ENCODE data around the gene PLEKHN1.

PLEKHN1 gene

DNA sequence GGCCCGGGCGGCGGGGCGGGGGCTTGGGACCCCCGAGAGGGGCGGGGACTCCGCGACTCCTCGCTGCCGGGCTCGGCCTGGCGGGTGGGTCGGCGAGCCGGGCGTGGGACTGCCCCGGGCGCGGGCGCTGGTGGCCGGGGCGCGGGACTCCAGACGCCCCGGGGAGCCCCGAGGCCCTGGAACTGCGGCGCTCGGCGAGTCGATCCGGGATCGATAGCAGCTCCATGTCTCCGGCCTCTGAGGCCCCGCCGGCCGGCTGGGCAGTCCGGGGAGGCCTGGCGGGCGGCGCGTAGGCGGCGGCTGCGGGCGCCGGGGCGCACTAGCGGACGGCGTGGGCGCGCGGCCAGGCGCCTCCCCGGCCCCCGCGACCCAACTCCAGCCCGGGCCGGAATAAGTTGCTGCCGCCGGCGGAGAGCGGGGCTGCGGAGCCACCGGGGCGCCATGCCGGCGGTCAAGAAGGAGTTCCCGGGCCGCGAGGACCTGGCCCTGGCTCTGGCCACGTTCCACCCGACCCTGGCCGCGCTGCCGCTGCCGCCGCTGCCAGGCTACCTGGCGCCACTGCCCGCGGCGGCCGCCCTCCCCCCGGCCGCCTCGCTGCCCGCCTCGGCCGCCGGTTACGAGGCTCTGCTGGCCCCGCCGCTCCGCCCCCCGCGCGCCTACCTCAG lies 42.2 kb upstream of the PLEKHN1 start:
- no peak for DNase-seq (ENCODE audit: low read depth)
- H3K4me3 ChIP-seq (ENCODE audit: low read depth, low read length), result no peak overlapping the region
- TF ChIP-seq MYC (IDR thresholded peaks at IDR 0.05; ENCODE audit: low read depth, low read length), result no peak
- no peak for TF ChIP-seq POLR2A (IDR thresholded peaks at IDR 0.05; ENCODE audit: extremely low read depth, insufficient read length)
- TF ChIP-seq, protein P1, sequence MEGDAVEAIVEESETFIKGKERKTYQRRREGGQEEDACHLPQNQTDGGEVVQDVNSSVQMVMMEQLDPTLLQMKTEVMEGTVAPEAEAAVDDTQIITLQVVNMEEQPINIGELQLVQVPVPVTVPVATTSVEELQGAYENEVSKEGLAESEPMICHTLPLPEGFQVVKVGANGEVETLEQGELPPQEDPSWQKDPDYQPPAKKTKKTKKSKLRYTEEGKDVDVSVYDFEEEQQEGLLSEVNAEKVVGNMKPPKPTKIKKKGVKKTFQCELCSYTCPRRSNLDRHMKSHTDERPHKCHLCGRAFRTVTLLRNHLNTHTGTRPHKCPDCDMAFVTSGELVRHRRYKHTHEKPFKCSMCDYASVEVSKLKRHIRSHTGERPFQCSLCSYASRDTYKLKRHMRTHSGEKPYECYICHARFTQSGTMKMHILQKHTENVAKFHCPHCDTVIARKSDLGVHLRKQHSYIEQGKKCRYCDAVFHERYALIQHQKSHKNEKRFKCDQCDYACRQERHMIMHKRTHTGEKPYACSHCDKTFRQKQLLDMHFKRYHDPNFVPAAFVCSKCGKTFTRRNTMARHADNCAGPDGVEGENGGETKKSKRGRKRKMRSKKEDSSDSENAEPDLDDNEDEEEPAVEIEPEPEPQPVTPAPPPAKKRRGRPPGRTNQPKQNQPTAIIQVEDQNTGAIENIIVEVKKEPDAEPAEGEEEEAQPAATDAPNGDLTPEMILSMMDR (IDR thresholded peaks at IDR 0.05; ENCODE audit: low read depth, low read length), result no peak
- TF ChIP-seq, protein P2, sequence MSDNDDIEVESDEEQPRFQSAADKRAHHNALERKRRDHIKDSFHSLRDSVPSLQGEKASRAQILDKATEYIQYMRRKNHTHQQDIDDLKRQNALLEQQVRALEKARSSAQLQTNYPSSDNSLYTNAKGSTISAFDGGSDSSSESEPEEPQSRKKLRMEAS (IDR thresholded peaks at IDR 0.05; ENCODE audit: low read depth, low read length), result no peak

DNA sequence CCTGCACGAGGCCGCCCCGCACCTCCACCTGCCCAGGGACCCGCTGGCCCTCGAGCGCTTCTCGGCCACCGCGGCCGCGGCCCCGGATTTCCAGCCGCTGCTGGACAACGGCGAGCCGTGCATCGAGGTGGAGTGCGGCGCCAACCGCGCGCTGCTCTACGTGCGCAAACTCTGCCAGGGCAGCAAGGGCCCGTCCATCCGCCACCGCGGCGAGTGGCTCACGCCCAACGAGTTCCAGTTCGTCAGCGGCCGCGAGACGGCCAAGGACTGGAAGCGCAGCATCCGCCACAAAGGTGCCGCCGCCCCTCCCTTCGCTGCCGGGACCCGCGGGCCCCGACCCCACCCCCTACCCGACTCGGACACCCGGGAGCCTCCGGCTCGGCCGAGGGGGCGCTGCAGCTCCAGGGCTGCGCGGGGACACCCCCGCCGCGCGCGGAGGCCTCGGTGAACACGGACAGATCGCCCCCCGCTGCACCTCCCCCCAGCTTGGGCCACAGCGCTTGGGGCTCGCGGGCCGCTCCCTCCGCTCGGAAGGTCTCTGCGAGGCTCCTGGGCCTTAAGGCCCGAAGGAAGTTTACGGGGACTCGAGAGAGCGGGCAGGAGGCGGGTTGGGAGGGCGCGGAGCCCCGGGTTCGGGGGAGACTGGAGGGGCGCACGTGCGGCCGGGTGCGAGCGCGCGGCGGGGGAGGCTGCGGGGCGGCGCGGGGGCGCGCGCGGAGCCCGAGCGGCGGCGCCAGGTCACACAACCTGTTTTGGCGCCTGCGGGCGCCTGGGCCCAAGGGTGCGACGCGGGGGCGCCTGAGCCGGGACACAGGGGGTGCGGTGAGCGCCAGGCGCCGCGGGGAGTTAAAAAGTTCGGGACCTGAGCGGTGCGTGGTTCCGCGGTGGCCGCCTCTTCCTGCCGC lies 41.4 kb upstream of the PLEKHN1 start:
- H3K4me3 ChIP-seq (ENCODE audit: low read depth, low read length), result no peak overlapping the region
- DNase-seq (ENCODE audit: low read depth), result peak; percentile 66
- TF ChIP-seq, protein P1 (IDR thresholded peaks at IDR 0.05; ENCODE audit: low read depth, low read length), result no peak
- TF ChIP-seq MYC (IDR thresholded peaks at IDR 0.05; ENCODE audit: low read depth, low read length), result no peak
- TF ChIP-seq POLR2A (IDR thresholded peaks at IDR 0.05; ENCODE audit: extremely low read depth, insufficient read length), result no peak
- TF ChIP-seq, protein P2 (IDR thresholded peaks at IDR 0.05; ENCODE audit: low read depth, low read length), result no peak

DNA sequence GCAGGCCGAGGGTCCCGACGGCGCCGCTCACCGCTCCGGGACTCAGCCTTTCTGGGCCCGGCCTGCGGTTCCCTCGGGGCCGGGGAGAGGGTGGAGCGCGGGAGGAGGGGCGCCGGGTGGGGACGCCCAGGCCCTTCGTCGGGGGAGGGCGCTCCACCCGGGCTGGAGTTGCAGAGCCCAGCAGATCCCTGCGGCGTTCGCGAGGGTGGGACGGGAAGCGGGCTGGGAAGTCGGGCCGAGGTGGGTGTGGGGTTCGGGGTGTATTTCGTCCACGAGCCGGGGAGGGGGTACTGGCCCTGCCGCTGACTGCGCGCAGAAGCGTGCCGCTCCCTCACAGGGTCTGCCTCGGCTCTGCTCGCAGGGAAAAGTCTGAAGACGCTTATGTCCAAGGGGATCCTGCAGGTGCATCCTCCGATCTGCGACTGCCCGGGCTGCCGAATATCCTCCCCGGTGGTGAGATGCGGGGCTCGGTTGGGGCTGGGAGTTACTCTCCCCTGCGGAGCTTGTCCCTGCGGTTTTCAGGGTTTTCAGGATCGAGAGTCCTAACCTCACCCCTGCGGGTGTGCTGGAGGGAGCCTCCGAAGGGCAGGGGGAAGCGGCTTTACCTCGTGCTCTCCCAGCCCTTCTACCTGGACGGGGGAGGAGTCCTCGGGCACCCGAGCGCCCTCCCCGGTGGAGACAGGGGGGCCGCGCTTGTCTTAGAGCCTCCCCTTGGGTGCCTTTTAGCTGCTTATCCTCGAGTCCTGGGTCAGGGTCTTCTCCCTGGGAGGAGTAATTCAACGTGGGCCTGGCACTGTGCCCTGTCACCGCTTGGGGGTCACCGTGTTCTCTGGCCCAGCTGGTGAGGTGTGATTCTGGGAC lies 40.5 kb upstream of the PLEKHN1 start:
- no peak for TF ChIP-seq POLR2A (IDR thresholded peaks at IDR 0.05; ENCODE audit: extremely low read depth, insufficient read length)
- TF ChIP-seq, protein P2 (IDR thresholded peaks at IDR 0.05; ENCODE audit: low read depth, low read length), result no peak
- no peak for TF ChIP-seq MYC (IDR thresholded peaks at IDR 0.05; ENCODE audit: low read depth, low read length)
- TF ChIP-seq, protein P1 (IDR thresholded peaks at IDR 0.05; ENCODE audit: low read depth, low read length), result no peak
- peak; percentile 40 for DNase-seq (ENCODE audit: low read depth)
- no peak overlapping the region for H3K4me3 ChIP-seq (ENCODE audit: low read depth, low read length)

DNA sequence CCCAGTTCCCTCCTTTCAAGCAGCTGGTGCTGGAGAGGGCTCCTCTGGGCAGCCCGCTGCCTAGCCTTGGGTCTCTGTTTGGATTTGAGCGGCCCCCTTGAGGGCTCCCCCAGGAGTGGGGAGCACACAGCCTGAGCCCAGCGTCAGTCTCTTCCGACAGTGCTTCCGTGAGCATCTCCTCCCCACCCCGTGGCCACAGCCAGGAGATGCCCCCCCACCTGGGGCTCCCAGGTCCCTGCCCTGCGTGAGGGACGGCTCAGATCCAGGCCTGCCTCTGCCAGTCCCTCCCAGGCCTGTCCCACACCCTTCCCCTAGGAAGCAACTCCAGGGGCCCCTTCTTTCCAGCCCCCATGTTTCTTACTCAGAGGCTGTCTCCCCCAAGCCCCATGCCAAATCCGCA lies 39.0 kb upstream of the PLEKHN1 start:
- H3K4me3 ChIP-seq (ENCODE audit: low read depth, low read length), result no peak overlapping the region
- no peak for DNase-seq (ENCODE audit: low read depth)
- TF ChIP-seq MYC (IDR thresholded peaks at IDR 0.05; ENCODE audit: low read depth, low read length) (no peak), POLR2A (IDR thresholded peaks at IDR 0.05; ENCODE audit: extremely low read depth, insufficient read length) (no peak)
- TF ChIP-seq, protein P1 (IDR thresholded peaks at IDR 0.05; ENCODE audit: low read depth, low read length), result no peak
- TF ChIP-seq, protein P2 (IDR thresholded peaks at IDR 0.05; ENCODE audit: low read depth, low read length), result no peak

DNA sequence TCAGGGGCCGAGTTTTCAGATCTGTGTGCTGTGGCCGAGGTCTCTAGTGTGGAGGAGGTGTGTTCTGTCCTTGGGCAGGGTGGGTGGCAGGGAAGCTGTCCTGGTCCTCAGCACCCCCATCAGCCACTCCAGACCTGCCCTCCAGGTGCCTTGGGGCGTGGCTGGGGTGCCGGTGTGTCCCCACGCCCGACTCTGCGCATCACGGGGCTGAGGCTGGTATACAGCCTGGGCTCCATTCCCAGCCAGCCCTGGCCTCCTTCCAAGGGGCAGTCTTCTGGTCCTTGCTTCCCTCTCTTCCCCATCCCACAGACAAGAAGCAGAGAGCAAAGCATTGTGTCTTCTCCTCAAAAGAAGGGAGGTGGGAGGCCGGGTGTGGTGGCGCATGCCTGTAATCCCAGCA lies 38.5 kb upstream of the PLEKHN1 start:
- TF ChIP-seq, protein P2 (IDR thresholded peaks at IDR 0.05; ENCODE audit: low read depth, low read length), result no peak
- TF ChIP-seq, protein P1 (IDR thresholded peaks at IDR 0.05; ENCODE audit: low read depth, low read length), result no peak
- TF ChIP-seq MYC (IDR thresholded peaks at IDR 0.05; ENCODE audit: low read depth, low read length) (no peak), POLR2A (IDR thresholded peaks at IDR 0.05; ENCODE audit: extremely low read depth, insufficient read length) (no peak)
- no peak overlapping the region for H3K4me3 ChIP-seq (ENCODE audit: low read depth, low read length)
- no peak for DNase-seq (ENCODE audit: low read depth)
